GM12892 (cell line): ENCODE results near the gene RNF125.
A peak's percentile ranks its signal among the peaks of the same experiment; 100 is the strongest.
"Not testable (repeated sequence)": the region's sequence is repeated elsewhere in the genome, so short reads cannot be mapped to it uniquely, and the experiment has no call there.

Experiments
- DNase-seq: peaks from one replicate; pipeline ENCODE4 v3.0.0; 2011; ENCODE audit not compliant: insufficient read length
- FAIRE-seq: peaks from 2 replicates; lab custom pipeline; 2011; peaks lifted over from hg19 to GRCh38; lab: Jason Lieb, UNC
- POLR2A ChIP-seq: IDR thresholded peaks from 2 replicates; pipeline ENCODE4 v1.6.1; 2011; ENCODE audit warnings: low read depth, low read length, control low read depth
- POLR2AphosphoS5 ChIP-seq: IDR thresholded peaks from 2 replicates; pipeline ENCODE4 v1.6.1; 2011; ENCODE audit warnings: low read depth, low read length, control low read depth
- TAF1 ChIP-seq: IDR thresholded peaks from 2 replicates; pipeline ENCODE4 v1.6.1; 2011; ENCODE audit warnings: low read depth, mild to moderate bottlenecking, control low read depth, low read length, borderline replicate concordance

RNF125 gene

DNA sequence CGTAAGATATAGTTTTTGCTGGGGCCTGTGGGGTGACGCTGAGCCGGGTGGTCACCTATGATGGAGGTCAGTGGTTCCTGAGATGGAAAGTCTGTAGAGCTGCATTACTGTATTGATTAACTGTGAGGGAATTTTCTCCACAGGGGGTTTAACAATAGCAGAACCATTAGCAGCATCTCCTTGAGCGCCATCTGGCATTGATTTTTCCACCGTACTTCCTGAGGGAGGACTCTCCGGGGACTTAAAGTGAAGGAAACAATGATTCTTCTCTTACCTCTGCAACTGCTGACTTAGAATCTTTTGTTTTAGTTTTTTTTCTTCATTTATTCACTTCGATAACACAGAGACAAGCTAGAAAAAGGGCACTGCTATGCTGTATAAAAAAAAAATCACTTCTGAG lies 22.6 kb upstream of the RNF125 start:
- DNase-seq (no peak), FAIRE-seq (no peak)
- TF ChIP-seq TAF1 (no peak), POLR2A (no peak), POLR2AphosphoS5 (no peak)

DNA sequence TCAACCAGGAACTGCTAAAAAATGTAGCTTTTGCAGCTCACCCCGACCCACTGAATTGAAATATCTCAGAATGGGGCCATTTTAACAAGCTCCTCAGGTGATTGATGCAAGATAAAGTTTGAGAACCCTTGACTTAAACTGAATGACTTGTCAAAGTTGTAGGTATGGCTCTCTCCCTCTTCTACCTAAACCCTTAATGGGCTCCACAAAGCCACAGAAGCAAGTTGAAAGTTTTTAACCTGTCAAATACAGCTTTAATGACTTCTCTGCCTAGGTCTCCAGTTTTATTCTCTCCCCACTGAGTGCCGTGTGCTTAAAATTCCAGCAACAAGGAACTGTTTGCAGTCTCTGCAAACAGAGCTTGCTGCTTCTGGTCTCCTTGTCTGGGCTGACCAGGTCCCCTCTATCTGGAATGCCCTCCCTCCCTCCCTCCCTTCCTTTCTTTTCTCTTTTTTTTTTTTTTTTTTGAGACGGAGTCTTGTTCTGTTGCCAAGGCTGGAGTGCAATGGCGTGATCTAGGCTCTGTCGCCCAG lies 19.7 kb upstream of the RNF125 start:
- no peak for TF ChIP-seq POLR2A
- no peak for TF ChIP-seq POLR2AphosphoS5
- TF ChIP-seq TAF1: no peak
- FAIRE-seq: no peak
- no peak for DNase-seq

DNA sequence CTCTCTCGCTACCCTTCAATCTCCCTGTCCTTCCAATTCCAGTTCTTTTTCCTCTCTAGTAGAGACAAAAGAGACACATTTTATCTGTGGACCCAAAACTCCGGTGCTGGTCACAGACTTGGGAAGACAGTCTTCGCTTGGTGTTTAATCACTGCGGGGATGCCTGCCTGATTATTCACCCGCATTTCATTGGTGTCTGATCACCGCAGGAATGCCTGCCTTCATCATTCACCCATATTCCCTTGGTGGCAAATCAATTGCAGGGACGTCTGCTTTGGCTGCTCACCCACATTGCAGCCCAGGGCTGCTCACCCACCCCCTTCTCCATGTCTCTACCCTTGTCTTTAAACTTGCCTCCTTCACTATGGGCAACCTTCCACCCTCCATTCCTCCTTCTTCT lies 17.5 kb upstream of the RNF125 start:
- not testable (repeated sequence) for FAIRE-seq, DNase-seq

DNA sequence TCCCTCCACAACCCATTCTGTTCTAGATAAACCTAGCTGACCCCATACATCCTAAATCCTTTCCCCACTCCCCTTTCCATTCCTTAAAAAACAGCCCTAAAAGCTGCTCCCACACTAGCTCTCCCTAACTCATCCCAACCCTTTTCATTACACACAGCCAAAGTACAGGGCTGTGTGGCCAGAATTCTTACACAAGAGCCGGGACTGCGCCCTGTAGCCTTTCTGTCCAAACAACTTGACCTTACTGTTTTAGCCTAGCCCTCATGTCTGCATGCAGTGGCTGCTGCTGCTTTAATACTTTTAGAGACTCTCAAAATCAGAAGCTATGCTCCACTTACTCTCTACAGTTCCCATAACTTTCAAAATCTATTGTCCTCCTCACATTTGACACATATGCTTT lies 14.8 kb upstream of the RNF125 start:
- FAIRE-seq: not testable (repeated sequence)

DNA sequence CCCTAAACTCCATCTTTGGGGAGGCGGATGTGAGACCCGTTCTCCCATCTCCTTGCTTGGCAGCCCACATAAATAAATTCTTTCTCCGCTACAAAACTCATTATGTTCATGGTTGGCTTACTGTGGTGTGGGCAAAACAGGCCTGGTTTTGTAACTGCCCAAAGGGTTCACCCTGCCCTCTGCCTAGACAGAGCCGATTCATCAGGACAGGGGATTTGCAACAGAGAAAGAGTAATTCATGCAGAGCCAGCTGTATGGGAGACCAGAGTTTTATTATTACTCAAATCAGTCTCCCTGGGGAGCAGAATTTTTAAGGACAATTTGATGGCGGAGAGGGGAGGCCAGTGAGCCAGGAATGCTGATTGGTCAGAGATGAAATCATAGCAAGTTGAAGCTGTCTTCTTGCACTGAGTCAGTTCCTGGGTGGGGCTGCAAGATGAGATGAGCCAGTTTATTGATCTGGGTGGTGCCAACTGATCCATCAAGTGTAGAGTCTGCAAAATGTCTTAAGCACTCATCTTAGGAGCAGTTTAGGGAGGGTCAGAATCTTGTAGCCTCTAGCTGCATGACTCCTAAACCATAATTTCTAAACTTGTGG lies 8.4 kb upstream of the RNF125 start:
- DNase-seq (no peak), FAIRE-seq (no peak)
- no peak for TF ChIP-seq TAF1

More for the DNA sequence above, 14.8 kb upstream of the RNF125 start:
- DNase-seq: not testable (repeated sequence)

DNA sequence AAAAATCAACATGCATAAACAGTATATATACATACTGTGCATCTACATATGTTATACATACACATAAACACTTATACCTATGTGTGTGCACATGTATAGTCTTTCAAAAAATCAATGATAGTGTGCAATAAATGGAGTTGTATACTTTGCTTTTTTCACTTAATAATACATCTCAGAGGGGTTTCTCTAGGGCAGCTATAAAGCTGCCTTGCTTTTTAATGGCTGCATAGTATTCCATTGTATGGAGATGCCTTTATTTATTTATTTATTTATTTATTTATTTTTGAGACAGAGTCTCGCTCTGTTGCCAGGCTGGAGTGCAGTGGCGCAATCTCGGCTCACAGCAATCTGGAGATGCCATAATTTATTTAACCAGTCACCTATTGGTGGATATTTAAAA lies 7.4 kb upstream of the RNF125 start:
- FAIRE-seq: no peak
- no peak for DNase-seq
- TF ChIP-seq TAF1 (no peak), POLR2A (no peak), POLR2AphosphoS5 (no peak)

DNA sequence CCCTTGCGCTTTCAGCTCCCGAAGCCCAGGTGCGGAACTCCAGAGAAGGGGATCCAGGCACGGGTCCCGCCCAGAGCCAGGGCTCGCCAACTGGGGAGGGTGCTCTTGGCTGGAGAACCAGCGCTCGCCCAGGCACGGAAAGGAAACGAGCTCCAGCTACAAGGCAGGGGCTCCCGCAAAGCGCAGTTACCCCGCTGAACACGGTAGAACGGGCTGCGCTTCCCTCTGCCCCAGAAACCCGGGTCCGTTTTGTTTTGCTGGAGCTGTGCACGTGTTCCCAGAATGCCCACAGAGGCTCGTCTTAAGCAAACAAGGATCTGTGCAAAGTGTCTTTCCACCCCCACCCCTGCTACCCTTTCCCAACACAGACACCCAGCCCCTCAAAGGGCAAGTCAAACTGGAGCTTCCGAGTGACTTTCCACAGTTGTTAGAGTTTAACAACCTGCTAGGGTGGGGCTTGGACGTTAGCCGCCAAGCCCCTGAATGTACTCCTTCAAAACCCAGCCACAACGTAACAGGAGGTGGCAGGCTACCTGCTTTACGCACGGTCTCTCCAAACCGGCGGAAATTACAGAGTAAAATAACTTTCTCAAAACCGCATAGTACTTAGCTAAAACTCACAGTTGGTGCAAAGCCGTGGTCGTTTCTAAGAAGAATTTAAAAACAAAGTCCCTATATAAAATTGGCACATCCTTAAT lies 775 bp downstream of the RNF125 start:
- DNase-seq (peak; percentile 39), FAIRE-seq (peak; percentile 58)
- TF ChIP-seq TAF1 (no peak), POLR2AphosphoS5 (no peak), POLR2A (no peak)

DNA sequence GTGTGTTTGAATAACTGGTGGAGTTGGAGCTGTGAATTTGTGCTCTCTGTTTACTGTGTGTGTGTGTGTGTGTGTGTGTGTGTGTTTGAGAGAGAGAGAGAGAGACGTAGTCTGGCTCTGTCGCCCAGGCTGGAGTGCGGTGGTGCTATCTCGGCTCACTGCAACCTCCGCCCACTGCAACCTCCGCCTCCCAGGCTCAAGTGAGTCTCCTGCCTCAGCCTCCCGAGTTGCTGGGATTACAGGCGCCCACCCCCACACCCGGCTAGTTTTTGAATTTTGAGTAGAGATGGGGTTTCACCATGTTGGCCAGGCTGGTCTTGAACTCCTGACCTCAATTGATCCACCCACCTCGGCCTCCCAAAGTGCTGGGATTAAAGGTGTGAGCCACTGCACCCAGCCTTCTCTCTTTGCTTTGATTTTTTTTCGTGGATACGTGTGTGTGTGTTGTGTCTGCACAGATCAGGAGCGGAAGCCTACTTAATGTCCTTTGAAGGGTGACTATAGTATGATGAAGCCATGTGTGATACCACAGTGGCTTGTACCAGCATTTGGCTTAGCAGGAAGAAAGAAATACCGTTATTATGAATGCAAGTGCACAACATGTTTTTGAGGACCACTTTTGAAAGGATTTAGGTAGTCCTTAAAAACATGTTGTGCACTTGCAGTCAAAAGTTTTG lies 1.5 kb downstream of the RNF125 start:
- not testable (repeated sequence) for FAIRE-seq, DNase-seq

DNA sequence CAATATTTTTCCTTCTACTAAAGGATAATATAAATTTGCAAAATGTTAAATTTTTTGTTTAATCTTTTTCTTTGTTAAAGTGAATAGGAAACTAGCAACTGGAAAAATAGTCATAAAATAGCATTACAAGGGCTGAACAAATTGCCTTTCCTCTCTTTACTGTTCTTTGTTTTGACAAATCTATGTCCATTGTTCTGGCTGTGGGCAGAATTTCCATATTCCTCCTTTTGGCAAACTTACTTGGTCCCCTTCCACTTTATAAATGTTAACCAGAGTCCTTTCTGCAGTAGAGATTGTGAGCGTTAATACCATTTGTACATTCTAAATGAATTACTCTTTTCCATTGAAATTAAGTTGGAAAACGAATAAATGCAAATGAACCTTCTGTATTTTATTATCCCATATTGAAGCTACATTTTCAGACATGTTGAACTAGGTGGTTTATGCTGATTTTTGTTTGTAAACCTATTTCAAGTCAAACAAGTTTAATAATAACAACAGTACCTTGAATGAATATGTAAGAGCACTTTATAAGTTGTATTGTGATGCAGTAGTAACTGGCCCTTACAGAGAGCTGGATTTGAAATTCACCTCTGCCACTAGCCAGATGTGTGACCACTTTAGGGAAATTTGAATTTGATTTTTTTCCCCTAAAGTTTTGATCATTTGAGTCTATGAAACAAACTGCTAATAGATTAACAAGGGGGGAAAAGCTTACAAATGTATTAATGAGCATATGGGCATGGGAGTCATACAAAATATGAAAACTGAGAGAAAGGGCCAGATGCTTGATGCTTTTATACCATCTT lies 3.3 kb downstream of the RNF125 start:
- no peak for DNase-seq
- FAIRE-seq: no peak
- TF ChIP-seq POLR2A: no peak
- TF ChIP-seq TAF1: no peak
- no peak for TF ChIP-seq POLR2AphosphoS5

DNA sequence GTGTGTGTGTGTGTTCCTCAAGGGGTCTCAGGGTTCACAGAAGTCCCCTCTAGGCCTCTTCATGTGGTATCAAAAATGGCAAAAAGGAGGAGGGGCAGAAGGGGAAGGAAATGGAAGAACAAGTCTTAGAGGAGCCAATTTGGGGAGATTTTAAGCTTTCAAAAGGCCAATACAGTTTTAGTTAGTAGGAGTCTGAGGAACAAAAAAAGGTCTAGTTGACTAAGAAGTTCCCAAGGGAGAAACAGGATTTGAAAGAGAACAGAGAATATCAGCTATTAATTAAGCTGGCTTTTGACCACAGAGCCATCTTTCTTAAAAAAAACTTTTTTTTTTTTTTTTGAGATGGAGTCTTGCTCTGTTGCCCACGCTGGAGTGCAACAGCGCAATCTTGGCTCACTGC lies 7.1 kb downstream of the RNF125 start:
- FAIRE-seq (no peak), DNase-seq (no peak)
- TF ChIP-seq POLR2AphosphoS5 (no peak), POLR2A (no peak), TAF1 (no peak)

DNA sequence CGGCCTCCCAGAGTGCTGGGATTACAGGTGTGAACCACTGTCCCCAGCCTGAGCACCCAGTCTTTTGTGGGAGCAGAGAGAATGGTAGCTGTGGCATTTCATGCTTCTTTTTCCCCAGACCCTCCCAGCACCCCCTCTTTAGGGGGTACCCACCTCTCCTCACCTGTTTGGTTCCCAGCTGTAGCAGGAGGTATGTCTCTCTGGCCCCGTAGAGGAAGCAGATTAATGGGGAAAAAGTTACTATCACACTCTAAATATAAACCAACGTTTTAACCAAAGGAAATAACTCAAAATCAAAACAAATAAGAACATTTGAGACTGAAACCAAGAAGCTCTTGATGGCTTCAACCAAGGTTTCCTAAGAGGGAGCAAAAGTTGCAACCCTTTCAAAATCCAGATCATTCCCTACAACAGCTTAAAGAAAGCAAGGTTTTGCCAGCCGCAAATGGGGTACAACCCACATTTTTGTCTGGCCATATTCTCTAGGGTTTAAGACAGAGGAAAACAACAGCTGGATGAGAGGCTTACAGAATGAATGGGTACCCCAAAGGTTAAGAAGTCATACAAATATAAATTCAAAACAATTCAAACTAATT lies 8.0 kb downstream of the RNF125 start:
- TF ChIP-seq POLR2A (no peak), POLR2AphosphoS5 (no peak), TAF1 (no peak)
- peak; percentile 36 for FAIRE-seq
- DNase-seq: no peak
